PC-3 (cell line): ENCODE data around the gene SCRT2.

Experiments used
- EZH2 ChIP-seq: fragments of 300-600 bp; sonication (generic); IDR thresholded peaks from one replicate; pipeline ENCODE4 v1.6.1; 2017; ENCODE audit warnings: antibody characterized with exemption, mild to moderate bottlenecking, low read length; ENCODE audit not compliant: unreplicated experiment
- TF ChIP-seq, protein P1 (sequence below): fragments of 300-600 bp; sonication (generic); conservative IDR thresholded peaks from 2 replicates; pipeline ENCODE4 v1.5.1; 2017; ENCODE audit warnings: antibody characterized with exemption, low read depth, mild to moderate bottlenecking, low read length

DNA sequence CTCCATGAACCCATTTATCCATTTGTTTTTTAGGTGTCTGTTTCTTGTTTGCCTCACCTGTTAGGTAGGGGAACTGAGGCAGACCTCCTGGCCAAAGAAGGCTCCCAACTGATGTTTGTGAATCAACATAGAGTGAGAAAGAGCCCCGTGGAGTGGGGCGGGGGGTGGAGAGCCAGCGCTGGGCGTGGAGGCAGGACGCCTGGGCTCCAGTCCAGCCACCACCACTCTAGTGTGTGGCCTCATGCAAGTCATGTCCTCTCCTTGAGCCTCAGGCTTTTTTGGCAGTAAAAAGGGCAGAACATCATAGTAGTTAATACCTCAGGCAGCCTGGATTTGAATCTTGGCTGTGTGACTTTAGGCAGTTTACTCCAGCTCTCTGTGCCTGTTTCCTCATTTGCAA is 42.2 kb upstream of the SCRT2 start:
- TF ChIP-seq, protein P1, sequence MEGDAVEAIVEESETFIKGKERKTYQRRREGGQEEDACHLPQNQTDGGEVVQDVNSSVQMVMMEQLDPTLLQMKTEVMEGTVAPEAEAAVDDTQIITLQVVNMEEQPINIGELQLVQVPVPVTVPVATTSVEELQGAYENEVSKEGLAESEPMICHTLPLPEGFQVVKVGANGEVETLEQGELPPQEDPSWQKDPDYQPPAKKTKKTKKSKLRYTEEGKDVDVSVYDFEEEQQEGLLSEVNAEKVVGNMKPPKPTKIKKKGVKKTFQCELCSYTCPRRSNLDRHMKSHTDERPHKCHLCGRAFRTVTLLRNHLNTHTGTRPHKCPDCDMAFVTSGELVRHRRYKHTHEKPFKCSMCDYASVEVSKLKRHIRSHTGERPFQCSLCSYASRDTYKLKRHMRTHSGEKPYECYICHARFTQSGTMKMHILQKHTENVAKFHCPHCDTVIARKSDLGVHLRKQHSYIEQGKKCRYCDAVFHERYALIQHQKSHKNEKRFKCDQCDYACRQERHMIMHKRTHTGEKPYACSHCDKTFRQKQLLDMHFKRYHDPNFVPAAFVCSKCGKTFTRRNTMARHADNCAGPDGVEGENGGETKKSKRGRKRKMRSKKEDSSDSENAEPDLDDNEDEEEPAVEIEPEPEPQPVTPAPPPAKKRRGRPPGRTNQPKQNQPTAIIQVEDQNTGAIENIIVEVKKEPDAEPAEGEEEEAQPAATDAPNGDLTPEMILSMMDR, result no peak
- no peak for TF ChIP-seq EZH2
